Measurements from ENCODE around the gene NBPF20.
"Not testable (repeated sequence)": the region's sequence is repeated elsewhere in the genome, so short reads cannot be mapped to it uniquely, and the experiment has no call there.

NBPF20 gene

GRCh38 chr1:145424612-145425435, 579 bp downstream of the NBPF20 start:
- DNase-seq = not testable (repeated sequence)

- DNase-seq = not testable (repeated sequence)
Measured at GRCh38 chr1:145415149-145415548, 10.3 kb downstream of the NBPF20 start.

GRCh38 chr1:145407266-145407665, 18.1 kb downstream of the NBPF20 start:
- not testable (repeated sequence) for DNase-seq

- not testable (repeated sequence) for DNase-seq
Measured at GRCh38 chr1:145404949-145405348, 20.5 kb downstream of the NBPF20 start.

- DNase-seq = not testable (repeated sequence)
Measured at GRCh38 chr1:145400701-145401100, 24.7 kb downstream of the NBPF20 start.

Measured in cerebellar nuclear complex (tissue), 1 donor.